D721Med (cell line): ENCODE measurements around the gene LGALS13.

Experiments
- DNase-seq: peaks from one replicate; pipeline ENCODE4 v3.0.0; 2011; ENCODE audit warnings: low spot score; ENCODE audit not compliant: insufficient read length
- FAIRE-seq: peaks from 2 replicates; lab custom pipeline; 2011; peaks lifted over from hg19 to GRCh38; lab: Jason Lieb, UNC
- TF ChIP-seq, protein P1 (sequence below): IDR thresholded peaks from 2 replicates; pipeline ENCODE4 v1.5.1; 2012; ENCODE audit warnings: mild to moderate bottlenecking, control low read depth; ENCODE audit not compliant: insufficient read depth; ENCODE audit errors: missing control alignments

The LGALS13 gene

GRCh38 chr19:39590265-39590664 lies 12.1 kb upstream of the LGALS13 start:
- TF ChIP-seq, protein P1, sequence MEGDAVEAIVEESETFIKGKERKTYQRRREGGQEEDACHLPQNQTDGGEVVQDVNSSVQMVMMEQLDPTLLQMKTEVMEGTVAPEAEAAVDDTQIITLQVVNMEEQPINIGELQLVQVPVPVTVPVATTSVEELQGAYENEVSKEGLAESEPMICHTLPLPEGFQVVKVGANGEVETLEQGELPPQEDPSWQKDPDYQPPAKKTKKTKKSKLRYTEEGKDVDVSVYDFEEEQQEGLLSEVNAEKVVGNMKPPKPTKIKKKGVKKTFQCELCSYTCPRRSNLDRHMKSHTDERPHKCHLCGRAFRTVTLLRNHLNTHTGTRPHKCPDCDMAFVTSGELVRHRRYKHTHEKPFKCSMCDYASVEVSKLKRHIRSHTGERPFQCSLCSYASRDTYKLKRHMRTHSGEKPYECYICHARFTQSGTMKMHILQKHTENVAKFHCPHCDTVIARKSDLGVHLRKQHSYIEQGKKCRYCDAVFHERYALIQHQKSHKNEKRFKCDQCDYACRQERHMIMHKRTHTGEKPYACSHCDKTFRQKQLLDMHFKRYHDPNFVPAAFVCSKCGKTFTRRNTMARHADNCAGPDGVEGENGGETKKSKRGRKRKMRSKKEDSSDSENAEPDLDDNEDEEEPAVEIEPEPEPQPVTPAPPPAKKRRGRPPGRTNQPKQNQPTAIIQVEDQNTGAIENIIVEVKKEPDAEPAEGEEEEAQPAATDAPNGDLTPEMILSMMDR: no peak
- FAIRE-seq (no peak), DNase-seq (no peak)

DNA sequence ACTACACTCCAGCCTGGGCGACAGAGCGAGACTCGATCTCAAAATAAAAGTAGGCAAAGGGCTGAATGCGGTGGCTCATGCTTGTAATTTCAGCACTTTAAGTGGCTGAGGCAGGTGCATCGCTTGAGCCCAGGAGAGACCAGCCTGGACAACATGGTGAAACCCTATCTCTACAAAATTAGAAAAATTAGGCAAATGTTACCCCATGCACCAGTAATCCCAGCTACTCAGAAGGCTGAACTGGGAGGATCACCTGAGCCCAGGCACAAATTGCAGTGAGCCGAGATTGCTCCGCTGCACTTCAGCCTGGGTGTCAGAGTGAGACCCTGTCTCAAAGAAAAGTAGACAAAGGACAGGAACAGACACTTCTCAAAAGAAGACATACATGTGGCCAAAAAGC lies 9.9 kb upstream of the LGALS13 start:
- DNase-seq: no peak
- no peak for FAIRE-seq
- TF ChIP-seq, protein P1: no peak

- FAIRE-seq: no peak
- TF ChIP-seq, protein P1: no peak
- DNase-seq: no peak
Observed at GRCh38 chr19:39595950-39596349, 6.4 kb upstream of the LGALS13 start.

GRCh38 chr19:39596911-39597310 lies 5.4 kb upstream of the LGALS13 start:
- TF ChIP-seq, protein P1: no peak
- FAIRE-seq: no peak
- DNase-seq: no peak

DNA sequence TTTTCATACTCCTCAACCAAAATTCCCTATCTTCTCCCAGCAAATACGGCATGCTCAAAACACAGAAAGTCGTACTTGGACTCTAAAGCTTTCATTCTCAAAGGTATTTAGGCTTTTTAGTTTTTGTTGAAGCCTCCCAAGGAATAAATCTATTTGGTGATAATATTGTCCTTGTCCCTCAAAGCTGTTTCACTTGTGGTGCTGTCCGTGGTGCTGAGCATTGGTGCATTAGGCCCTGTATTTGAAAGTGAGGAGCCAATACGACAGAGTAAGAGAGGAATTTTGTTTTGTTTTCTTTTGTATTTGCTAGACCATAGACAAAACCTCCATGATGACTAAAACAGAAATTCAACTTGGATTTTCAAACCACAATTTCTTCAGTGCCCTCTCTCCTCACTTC lies 3.2 kb upstream of the LGALS13 start:
- TF ChIP-seq, protein P1: no peak
- FAIRE-seq (no peak), DNase-seq (no peak)

GRCh38 chr19:39603825-39604224 lies 1.5 kb downstream of the LGALS13 start:
- TF ChIP-seq, protein P1: no peak
- DNase-seq: no peak
- no peak for FAIRE-seq

GRCh38 chr19:39607021-39607420 lies 4.7 kb downstream of the LGALS13 start:
- TF ChIP-seq, protein P1: no peak
- no peak for DNase-seq
- no peak for FAIRE-seq
